SK-N-SH treated with all-trans-retinoic acid at 6 μM for 48 hours (cell line): ENCODE data around the gene ADGRV1.

Experiments used
- ATAC-seq: fragments of 200-7000 bp; cut with Tn5 transposase; 3 replicates; pipeline ENCODE4 v1.9.1; 2020; ENCODE audit warnings: mild to moderate bottlenecking, moderate library complexity
- ARNTL ChIP-seq: fragments of 450-650 bp; formaldehyde crosslinking; IDR thresholded peaks from 2 replicates; pipeline ENCODE4 v1.5.0; 2020; ENCODE audit warnings: low read depth, mild to moderate bottlenecking, moderate library complexity, borderline replicate concordance
- BACH2 ChIP-seq: fragments of 250-450 bp; sonication (Bioruptor Pico); IDR thresholded peaks from 2 replicates; pipeline ENCODE4 v1.9.0; 2021; ENCODE audit warnings: mild to moderate bottlenecking, borderline replicate concordance
- CSDC2 ChIP-seq: fragments of 250-450 bp; sonication (Bioruptor Pico); IDR thresholded peaks from 2 replicates; pipeline ENCODE4 v1.5.0; 2020; ENCODE audit warnings: mild to moderate bottlenecking, moderate library complexity
- GLIS3 ChIP-seq: fragments of 250-450 bp; sonication (Bioruptor Pico); IDR thresholded peaks from 2 replicates; pipeline ENCODE4 v1.5.0; 2020; ENCODE audit warnings: mild to moderate bottlenecking, moderate library complexity
- ISL1 ChIP-seq: fragments of 250-450 bp; sonication (Bioruptor Pico); IDR thresholded peaks from 2 replicates; pipeline ENCODE4 v2.1.2; 2022; ENCODE audit warnings: mild to moderate bottlenecking, moderate library complexity
- OSR1 ChIP-seq: fragments of 250-450 bp; sonication (Bioruptor Pico); IDR thresholded peaks from 2 replicates; pipeline ENCODE4 v1.8.0; 2022; ENCODE audit warnings: moderate library complexity, mild to moderate bottlenecking, inconsistent platforms
- RARB ChIP-seq: fragments of 250-450 bp; sonication (Bioruptor Pico); IDR thresholded peaks from 2 replicates; pipeline ENCODE4 v1.8.0; 2021; ENCODE audit warnings: mild to moderate bottlenecking, moderate library complexity
- SNAI2 ChIP-seq: fragments of 250-450 bp; sonication (Bioruptor Pico); IDR thresholded peaks from 2 replicates; pipeline ENCODE4 v1.5.0; 2020; ENCODE audit warnings: mild to moderate bottlenecking, moderate library complexity
- TCF4 ChIP-seq: fragments of 250-450 bp; sonication (Bioruptor Pico); IDR thresholded peaks from 2 replicates; pipeline ENCODE4 v1.8.0; 2021; ENCODE audit warnings: mild to moderate bottlenecking, moderate library complexity, borderline replicate concordance
- ZFP3 ChIP-seq: fragments of 250-450 bp; sonication (Bioruptor Pico); IDR thresholded peaks from 2 replicates; pipeline ENCODE4 v1.5.0; 2020; ENCODE audit warnings: mild to moderate bottlenecking, moderate library complexity
- ZFP30 ChIP-seq: fragments of 450-650 bp; formaldehyde crosslinking; IDR thresholded peaks from 2 replicates; pipeline ENCODE4 v1.5.0; 2022; ENCODE audit warnings: mild to moderate bottlenecking, moderate library complexity
- ZNF565 ChIP-seq: fragments of 450-650 bp; formaldehyde crosslinking; conservative IDR thresholded peaks from 2 replicates; pipeline ENCODE4 v1.5.0; 2020; ENCODE audit warnings: low read depth, mild to moderate bottlenecking, moderate library complexity
- ZNF70 ChIP-seq: fragments of 450-650 bp; formaldehyde crosslinking; IDR thresholded peaks from 2 replicates; pipeline ENCODE4 v1.5.0; 2020; ENCODE audit warnings: mild to moderate bottlenecking, moderate library complexity
- ZNF8 ChIP-seq: fragments of 450-650 bp; formaldehyde crosslinking; IDR thresholded peaks from 2 replicates; pipeline ENCODE4 v1.5.0; 2020; ENCODE audit warnings: mild to moderate bottlenecking, moderate library complexity
- TF ChIP-seq, protein P1 (sequence below): fragments of 250-450 bp; sonication (Bioruptor Pico); IDR thresholded peaks from 2 replicates; pipeline ENCODE4 v1.5.1; 2020; ENCODE audit warnings: low read depth, mild to moderate bottlenecking, moderate library complexity
- TF ChIP-seq, protein P2 (sequence below): fragments of 250-450 bp; sonication (Bioruptor Pico); IDR thresholded peaks from 2 replicates; pipeline ENCODE4 v1.5.1; 2021; ENCODE audit warnings: mild to moderate bottlenecking, moderate library complexity
- TF ChIP-seq, protein P3 (sequence below): fragments of 250-450 bp; sonication (Bioruptor Pico); IDR thresholded peaks from 2 replicates; pipeline ENCODE4 v1.8.0; 2021; ENCODE audit warnings: low read depth, mild to moderate bottlenecking, moderate library complexity, borderline replicate concordance
- TF ChIP-seq, protein P4 (sequence below): fragments of 250-450 bp; sonication (Bioruptor Pico); IDR thresholded peaks from 2 replicates; pipeline ENCODE4 v1.5.0; 2020; ENCODE audit warnings: mild to moderate bottlenecking, moderate library complexity
- TF ChIP-seq, protein P5 (sequence below): fragments of 250-450 bp; sonication (Bioruptor Pico); IDR thresholded peaks from 2 replicates; pipeline ENCODE4 v1.8.0; 2020; ENCODE audit warnings: mild to moderate bottlenecking, moderate library complexity, borderline replicate concordance

ADGRV1 gene

DNA sequence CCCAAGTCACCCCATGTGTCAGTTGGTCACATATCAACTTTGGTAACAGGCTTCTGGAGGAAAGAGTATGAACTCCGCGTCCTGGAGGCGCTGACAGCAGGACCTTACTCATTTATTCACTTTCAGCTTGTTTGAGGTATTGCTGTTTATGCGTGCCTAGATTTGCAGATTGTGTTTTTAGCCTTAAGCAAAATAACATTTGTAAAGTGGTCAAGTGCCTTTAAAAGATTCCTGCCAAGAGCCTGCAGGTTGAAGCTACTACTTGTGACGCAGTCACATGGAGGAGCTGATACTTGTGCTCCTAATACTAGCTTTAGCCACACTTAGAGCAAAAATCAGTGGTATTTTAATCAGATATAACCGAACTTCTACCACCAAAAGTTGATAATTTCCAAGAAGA, 351.3 kb downstream of the ADGRV1 start:
- no peak for ATAC-seq
- TF ChIP-seq, protein P1, sequence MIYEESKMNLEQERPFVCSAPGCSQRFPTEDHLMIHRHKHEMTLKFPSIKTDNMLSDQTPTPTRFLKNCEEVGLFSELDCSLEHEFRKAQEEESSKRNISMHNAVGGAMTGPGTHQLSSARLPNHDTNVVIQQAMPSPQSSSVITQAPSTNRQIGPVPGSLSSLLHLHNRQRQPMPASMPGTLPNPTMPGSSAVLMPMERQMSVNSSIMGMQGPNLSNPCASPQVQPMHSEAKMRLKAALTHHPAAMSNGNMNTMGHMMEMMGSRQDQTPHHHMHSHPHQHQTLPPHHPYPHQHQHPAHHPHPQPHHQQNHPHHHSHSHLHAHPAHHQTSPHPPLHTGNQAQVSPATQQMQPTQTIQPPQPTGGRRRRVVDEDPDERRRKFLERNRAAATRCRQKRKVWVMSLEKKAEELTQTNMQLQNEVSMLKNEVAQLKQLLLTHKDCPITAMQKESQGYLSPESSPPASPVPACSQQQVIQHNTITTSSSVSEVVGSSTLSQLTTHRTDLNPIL (CRISPR knock-in tag), result no peak
- no peak for TF ChIP-seq ZNF565 (CRISPR knock-in tag)
- no peak for TF ChIP-seq ZFP30
- TF ChIP-seq, protein P2, sequence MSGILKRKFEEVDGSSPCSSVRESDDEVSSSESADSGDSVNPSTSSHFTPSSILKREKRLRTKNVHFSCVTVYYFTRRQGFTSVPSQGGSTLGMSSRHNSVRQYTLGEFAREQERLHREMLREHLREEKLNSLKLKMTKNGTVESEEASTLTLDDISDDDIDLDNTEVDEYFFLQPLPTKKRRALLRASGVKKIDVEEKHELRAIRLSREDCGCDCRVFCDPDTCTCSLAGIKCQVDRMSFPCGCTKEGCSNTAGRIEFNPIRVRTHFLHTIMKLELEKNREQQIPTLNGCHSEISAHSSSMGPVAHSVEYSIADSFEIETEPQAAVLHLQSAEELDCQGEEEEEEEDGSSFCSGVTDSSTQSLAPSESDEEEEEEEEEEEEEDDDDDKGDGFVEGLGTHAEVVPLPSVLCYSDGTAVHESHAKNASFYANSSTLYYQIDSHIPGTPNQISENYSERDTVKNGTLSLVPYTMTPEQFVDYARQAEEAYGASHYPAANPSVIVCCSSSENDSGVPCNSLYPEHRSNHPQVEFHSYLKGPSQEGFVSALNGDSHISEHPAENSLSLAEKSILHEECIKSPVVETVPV (CRISPR knock-in tag), result no peak
- no peak for TF ChIP-seq ARNTL (CRISPR knock-in tag)
- TF ChIP-seq TCF4 (CRISPR knock-in tag), result no peak

DNA sequence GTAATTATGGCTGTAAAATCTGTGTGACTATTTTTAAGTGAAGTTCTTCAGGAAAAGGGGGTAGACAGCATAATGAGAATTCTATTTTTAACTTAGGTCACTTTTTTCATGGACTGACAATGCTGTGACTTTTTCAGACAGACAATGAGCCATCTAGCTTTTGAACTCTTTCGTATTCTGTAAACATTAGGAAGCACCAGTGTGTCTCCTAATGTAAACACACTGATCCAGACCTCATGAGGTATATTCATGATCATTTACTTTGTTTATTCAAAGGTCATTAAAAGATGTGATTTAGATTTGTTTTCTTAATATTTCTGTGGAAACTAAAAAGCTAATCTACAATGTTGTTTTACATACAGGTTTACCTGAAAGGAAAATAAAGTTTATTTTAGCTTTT, 352.6 kb downstream of the ADGRV1 start:
- TF ChIP-seq ZFP30 (no peak), BACH2 (no peak), GLIS3 (CRISPR knock-in tag) (no peak), ISL1 (CRISPR knock-in tag) (no peak), ZNF8 (no peak), SNAI2 (CRISPR knock-in tag) (no peak), ZFP3 (CRISPR knock-in tag) (no peak)
- TF ChIP-seq, protein P3, sequence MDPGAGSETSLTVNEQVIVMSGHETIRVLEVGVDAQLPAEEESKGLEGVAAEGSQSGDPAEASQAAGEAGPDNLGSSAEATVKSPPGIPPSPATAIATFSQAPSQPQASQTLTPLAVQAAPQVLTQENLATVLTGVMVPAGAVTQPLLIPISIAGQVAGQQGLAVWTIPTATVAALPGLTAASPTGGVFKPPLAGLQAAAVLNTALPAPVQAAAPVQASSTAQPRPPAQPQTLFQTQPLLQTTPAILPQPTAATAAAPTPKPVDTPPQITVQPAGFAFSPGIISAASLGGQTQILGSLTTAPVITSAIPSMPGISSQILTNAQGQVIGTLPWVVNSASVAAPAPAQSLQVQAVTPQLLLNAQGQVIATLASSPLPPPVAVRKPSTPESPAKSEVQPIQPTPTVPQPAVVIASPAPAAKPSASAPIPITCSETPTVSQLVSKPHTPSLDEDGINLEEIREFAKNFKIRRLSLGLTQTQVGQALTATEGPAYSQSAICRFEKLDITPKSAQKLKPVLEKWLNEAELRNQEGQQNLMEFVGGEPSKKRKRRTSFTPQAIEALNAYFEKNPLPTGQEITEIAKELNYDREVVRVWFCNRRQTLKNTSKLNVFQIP (CRISPR knock-in tag), result no peak
- TF ChIP-seq, protein P4, sequence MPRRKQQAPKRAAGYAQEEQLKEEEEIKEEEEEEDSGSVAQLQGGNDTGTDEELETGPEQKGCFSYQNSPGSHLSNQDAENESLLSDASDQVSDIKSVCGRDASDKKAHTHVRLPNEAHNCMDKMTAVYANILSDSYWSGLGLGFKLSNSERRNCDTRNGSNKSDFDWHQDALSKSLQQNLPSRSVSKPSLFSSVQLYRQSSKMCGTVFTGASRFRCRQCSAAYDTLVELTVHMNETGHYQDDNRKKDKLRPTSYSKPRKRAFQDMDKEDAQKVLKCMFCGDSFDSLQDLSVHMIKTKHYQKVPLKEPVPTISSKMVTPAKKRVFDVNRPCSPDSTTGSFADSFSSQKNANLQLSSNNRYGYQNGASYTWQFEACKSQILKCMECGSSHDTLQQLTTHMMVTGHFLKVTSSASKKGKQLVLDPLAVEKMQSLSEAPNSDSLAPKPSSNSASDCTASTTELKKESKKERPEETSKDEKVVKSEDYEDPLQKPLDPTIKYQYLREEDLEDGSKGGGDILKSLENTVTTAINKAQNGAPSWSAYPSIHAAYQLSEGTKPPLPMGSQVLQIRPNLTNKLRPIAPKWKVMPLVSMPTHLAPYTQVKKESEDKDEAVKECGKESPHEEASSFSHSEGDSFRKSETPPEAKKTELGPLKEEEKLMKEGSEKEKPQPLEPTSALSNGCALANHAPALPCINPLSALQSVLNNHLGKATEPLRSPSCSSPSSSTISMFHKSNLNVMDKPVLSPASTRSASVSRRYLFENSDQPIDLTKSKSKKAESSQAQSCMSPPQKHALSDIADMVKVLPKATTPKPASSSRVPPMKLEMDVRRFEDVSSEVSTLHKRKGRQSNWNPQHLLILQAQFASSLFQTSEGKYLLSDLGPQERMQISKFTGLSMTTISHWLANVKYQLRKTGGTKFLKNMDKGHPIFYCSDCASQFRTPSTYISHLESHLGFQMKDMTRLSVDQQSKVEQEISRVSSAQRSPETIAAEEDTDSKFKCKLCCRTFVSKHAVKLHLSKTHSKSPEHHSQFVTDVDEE (CRISPR knock-in tag), result no peak
- TF ChIP-seq, protein P1 (CRISPR knock-in tag), result no peak
- TF ChIP-seq, protein P5, sequence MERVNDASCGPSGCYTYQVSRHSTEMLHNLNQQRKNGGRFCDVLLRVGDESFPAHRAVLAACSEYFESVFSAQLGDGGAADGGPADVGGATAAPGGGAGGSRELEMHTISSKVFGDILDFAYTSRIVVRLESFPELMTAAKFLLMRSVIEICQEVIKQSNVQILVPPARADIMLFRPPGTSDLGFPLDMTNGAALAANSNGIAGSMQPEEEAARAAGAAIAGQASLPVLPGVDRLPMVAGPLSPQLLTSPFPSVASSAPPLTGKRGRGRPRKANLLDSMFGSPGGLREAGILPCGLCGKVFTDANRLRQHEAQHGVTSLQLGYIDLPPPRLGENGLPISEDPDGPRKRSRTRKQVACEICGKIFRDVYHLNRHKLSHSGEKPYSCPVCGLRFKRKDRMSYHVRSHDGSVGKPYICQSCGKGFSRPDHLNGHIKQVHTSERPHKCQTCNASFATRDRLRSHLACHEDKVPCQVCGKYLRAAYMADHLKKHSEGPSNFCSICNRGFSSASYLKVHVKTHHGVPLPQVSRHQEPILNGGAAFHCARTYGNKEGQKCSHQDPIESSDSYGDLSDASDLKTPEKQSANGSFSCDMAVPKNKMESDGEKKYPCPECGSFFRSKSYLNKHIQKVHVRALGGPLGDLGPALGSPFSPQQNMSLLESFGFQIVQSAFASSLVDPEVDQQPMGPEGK (CRISPR knock-in tag), result no peak
- TF ChIP-seq, all 23 proteins: peak for 0
- no peak for ATAC-seq

DNA sequence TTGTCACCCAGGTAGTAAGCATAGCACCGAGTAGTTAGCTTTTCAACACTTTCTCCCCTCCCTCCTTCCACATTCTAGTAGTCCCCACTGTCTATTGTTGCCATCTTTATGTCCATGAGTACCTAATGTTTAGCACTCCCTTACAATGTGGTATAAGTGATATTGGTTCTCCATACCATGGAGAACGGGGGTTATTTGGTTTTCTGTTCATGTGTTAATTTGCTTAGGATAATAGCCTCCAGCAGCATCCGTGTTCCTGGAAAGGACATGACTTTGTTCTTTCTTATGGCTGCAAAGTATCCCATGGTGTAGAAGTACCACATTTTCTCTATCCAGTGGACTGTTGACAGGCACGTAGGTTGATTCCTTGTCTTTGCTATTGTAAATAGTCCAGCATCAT, 353.9 kb downstream of the ADGRV1 start:
- no peak for ATAC-seq
- no peak for TF ChIP-seq CSDC2 (CRISPR knock-in tag)
- TF ChIP-seq ZNF565 (CRISPR knock-in tag), result no peak
- no peak for TF ChIP-seq ZFP3 (CRISPR knock-in tag)
- no peak for TF ChIP-seq ZFP30
- TF ChIP-seq, protein P5 (CRISPR knock-in tag), result no peak
- no peak for TF ChIP-seq ZNF70 (CRISPR knock-in tag)
- TF ChIP-seq TCF4 (CRISPR knock-in tag), result no peak
- no peak for TF ChIP-seq OSR1 (CRISPR knock-in tag)
- TF ChIP-seq, protein P1 (CRISPR knock-in tag), result no peak
- TF ChIP-seq GLIS3 (CRISPR knock-in tag), result no peak
- TF ChIP-seq SNAI2 (CRISPR knock-in tag), result no peak
- TF ChIP-seq RARB (CRISPR knock-in tag), result no peak
- TF ChIP-seq, protein P3 (CRISPR knock-in tag), result no peak
- TF ChIP-seq, protein P2 (CRISPR knock-in tag), result no peak
